HG03354 (cell line): ENCODE measurements around the gene ACACB.
"Not testable (repeated sequence)": the region's sequence is repeated elsewhere in the genome, so short reads cannot be mapped to it uniquely, and the experiment has no call there.

Experiments used
- ATAC-seq: cut with Tn5 transposase; IDR thresholded peaks from one replicate; pipeline ENCODE4 v1.9.1; 2021; ENCODE audit warnings: mild to moderate bottlenecking; ENCODE audit not compliant: unreplicated experiment, poor library complexity, severe bottlenecking

ACACB gene

DNA sequence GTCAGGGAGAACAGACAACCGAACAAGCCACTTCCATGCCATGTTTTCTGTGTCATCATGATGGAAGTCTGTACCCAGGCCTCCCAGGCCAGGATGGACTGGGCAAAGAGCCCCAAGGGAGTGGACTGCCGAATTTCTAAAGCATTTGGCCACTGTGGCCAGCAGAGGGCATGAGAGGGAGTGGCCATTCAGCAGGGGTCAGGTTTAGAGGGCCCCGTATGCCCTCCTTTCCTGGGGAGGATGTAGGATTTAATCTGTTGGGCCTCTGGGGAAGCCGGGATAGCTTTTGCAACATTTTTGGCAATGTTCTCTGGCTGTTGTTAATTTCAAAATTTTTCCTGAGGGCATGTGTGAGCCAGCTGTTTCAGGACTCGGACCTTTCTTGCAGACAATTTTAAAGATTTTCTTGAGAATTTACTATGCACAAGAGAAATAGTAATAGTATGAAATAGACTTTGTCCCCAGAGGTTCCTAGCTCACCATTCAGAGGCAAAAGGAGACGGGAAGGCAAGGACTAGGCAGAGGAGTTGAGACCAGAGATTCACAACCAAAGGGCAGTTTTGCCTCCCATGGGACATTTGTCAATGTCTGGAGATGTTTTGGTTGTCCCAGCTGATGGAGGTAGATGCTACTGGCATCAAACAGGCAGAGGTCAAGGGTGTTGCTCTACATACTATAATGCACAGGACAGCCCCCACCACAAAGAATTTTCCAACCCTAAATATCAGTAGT is 18.0 kb downstream of the ACACB start:
- no peak for ATAC-seq

DNA sequence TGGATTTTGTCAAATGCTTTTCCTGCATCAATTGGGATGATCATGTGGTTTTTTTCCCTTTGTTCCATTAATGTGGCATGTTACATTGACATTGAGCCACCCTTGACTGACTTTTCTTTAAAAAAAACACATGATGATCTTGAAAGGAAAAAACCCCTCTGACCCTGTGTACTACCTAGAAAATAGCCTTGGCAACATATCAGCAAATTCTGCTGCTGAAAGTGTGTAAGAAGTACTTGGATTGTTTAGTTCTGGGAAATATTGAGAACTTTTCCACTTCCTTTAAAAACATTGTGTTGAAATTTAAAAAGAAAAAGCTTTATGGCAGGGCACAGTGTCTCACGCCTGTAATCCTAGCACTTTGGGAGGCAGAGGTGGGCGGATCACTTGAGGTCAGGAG is 20.7 kb downstream of the ACACB start:
- ATAC-seq = no peak

DNA sequence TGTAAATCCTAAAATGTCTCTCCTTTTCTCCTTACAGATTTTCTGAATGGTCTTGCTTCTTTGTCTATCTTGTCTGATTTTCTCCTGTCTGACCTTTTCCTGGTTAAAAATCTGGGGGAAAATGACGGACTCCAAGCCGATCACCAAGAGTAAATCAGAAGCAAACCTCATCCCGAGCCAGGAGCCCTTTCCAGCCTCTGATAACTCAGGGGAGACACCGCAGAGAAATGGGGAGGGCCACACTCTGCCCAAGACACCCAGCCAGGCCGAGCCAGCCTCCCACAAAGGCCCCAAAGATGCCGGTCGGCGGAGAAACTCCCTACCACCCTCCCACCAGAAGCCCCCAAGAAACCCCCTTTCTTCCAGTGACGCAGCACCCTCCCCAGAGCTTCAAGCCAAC is 23.0 kb downstream of the ACACB start:
- no peak for ATAC-seq

GRCh38 chr12:109139791-109140190 is 23.4 kb downstream of the ACACB start:
- no peak for ATAC-seq

DNA sequence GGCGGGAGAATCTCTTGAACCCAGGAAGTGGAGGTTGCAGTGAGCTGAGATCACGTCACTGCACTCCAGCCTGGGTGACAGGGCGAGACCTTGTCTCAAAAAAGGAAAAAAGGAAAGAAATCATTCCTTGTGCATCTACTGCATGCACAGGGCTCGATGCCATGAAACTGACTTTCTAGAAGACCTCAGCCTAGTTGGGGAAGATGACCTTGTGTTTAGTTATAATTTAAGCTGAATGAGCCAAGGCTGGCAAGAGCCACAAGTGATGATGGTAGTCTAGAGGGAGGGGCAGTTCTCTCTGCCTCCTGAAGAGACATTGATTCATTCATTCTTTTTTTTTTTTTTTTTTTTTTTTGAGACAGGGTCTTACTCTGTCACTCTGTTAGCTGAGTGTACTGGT is 24.2 kb downstream of the ACACB start:
- ATAC-seq = no peak

DNA sequence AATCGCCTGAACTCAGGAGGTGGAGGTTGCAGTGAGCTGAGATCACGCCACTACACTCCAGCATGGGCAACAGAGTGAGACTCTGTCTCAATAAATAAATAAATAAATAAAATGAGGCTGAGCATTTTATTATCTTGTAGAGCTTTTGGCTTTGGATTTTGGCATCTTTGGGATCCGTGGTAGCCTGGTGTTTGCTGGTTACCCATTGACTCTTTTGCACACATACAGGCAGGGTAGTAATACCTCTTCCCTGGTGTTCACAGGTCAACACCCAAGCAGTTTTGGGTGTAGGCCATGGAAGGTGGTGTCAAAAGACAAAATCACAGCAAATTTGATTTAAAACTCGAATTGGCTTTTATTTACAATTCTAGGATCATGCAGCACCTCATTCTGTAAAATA is 27.8 kb downstream of the ACACB start:
- no peak for ATAC-seq

DNA sequence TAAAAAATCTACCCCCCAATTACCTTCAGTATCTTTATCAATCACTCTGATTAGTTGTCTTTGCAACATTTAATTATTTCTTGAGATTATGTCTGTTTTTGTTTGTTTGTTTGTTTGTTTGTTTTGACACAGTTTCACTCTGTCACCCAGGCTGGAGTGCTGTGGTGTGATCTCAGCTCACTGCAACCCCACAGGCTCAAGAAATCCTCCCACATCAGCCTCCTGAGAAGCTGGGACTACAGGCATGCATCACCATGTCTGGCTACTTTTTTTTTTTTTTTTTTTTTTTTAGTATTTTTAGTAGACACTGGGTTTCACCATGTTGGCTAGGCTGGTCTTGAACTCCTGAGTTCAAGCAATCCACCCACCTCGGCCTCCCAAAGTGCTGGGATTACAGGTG is 30.7 kb downstream of the ACACB start:
- not testable (repeated sequence) for ATAC-seq

DNA sequence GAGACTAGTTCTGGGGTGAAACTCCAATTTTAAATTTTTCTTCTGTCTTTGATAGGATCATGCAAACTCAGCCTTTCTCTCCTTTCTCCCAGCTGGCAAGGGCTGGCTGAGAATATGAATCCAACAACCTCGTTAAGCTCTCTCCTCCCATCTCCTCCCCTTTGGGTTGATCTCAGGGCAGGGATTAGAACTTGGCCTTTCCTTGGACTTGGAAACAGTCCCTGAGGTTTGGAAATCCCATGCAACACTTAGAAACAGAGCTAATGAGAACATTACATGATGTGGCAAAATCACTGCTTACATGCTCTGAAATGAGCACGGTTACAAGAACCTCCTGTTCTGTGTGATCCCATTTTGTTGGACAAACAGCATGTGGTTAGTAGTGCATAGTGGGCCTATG is 31.6 kb downstream of the ACACB start:
- ATAC-seq = no peak

GRCh38 chr12:109150124-109150640 is 33.8 kb downstream of the ACACB start:
- ATAC-seq = no peak

DNA sequence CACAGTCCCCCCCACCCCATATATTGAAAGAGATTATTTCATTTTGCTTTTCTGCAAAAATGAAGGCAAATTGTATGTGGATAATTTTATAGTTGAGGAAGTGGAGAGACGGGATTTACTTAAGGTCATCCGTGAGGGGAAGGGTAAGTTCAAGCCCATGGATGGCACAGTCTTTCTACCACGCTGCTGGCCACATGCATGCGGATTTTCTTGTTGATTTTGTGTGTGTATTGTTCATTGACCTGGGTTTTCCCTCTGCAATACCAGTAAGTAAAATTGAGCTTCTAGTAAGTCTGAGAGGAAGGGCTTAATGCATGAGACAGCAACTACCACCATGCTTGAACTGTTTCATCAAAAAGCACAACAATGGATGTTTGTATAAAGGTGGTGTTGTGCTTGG is 35.1 kb downstream of the ACACB start:
- no peak for ATAC-seq

DNA sequence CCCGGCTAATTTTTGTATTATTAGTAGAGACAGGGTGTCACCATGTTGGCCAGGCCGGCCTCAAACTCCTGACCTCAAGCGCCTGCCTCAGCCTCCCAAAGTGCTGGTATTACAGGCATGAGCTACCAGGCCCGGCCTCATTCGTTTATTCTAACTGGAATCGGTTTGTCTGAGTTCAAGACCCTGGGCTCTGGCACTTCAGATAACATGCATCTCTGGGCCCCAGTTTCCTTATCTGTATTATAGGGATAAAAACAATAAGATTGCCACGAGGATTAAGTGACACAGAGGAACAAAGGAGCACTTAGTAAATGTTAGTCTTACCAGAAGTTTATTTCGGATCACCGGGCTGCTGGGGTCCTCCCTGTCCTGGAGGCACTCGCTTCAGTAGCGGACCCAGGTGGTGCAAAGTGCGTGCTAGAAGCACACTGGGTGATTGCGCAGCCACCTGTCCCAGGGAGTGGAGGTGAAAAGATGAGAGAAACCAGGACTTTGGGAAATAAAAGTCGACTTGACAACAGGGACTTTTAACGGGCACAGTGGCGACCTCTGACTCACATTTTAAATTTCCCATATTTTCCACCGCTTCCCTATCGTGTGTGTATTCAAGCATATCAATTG is 37.5 kb downstream of the ACACB start:
- ATAC-seq = no peak

DNA sequence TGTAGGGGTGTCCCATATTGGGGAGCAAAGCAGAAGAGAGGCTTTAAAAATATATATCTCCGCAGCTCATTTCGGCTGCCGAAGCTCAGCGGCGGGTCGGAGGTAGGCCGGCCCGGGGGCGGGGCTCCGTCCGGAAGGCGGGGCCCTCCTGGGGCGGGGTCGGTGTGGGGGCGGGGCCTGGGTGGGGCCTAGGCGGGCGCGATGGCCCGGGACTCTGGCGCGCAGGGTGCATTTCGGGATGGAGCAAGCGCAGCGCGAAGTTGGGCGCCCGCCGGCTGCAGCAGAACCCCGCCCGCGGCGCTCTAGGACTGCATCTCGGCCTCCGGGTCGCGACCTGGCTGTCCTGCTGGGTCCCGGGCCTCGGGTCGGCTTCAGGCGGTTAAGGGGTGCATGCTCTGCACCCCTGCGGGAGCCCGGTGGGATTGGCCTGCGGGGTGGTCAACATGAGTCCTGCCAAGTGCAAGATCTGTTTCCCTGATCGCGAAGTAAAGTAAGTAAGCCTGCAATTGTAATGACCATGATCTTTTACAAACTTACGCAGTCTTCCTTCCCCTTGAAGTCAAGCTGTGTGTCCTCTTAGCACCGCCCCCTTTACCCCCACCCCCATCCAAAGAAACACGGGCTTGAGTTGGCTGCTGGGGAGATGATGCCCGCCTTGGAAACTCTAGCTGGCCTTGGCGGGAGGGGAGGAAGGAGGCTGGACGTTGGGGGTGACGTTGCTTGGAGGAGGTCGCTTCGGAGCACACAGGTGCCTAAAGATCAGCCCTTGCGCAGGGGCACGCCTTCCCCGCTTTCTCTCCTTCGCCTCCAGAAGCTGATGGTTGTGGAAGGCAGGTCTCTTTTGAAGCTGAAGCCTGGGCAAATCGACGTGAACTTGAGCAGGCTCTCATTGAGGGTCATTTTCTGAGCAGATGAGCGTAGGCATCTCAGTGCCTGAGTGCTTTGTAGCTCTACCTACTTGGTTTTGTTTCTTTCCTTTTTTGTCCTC is 38.4 kb downstream of the ACACB start:
- ATAC-seq = peak; percentile 89

- no peak for ATAC-seq
These were observed 39.6 kb downstream of the ACACB start for GRCh38 chr12:109156036-109156435.

GRCh38 chr12:109156586-109156985 is 40.2 kb downstream of the ACACB start:
- ATAC-seq = no peak

- ATAC-seq = no peak
These were observed 41.6 kb downstream of the ACACB start for GRCh38 chr12:109157986-109158385.

DNA sequence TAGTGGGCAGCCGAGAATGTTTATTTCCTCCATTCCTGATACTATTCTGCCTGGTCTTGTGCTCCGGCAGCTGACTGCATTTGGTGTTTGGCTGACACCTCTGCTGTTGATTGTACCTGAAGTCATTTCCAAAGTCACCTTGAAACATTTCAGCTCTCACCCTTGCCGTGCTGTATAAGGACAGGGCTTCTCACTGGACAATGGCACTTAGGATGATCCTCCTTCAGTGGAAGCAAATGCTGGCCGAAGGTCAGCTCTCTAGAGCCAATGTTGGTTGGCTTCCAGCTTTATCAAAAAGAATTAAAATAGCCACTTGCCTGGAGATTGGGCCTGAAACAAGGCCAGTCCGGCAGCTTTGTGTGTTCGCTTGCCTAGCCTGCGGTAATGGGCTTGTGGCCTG is 44.0 kb downstream of the ACACB start:
- ATAC-seq = no peak

- ATAC-seq = no peak
These were observed 44.5 kb downstream of the ACACB start for GRCh38 chr12:109160873-109161272.

DNA sequence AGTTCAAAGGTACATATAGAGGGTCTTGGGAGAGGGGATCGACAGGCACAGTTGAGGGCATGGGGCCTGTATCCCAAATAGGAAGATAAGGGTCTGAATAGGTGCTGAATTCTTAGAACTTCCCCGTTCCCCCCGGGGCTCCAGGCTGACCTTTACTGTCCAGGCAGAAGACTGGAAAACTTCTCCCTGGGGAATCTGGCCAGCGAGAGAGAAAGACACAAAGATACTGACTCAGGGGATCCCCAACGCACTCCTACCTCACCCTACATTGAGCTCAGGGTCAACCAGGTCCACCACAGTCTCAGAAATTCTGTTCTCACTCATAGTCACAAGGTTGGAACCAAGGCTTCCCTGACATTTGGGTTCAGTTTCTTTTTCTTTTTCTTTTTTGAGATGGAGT is 46.2 kb downstream of the ACACB start:
- ATAC-seq = no peak

DNA sequence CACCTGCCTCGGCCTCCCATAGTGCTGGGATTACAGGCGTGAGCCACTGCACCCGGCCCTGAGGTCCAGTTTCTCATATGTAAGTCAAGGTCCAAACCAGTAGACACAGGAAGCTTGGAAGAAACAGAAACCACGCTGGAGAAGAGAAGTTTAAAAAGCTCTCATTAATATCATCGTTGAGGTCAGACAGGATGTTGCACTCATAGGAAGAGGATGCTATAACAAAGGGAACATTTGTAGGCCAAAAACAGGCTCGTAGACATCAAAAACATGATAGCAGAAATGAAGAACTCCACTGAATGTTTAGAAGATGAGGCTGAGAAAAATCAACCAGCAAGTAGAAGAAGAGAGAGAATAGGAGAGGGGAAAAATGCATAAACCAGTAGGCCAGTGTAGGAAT is 46.8 kb downstream of the ACACB start:
- no peak for ATAC-seq

DNA sequence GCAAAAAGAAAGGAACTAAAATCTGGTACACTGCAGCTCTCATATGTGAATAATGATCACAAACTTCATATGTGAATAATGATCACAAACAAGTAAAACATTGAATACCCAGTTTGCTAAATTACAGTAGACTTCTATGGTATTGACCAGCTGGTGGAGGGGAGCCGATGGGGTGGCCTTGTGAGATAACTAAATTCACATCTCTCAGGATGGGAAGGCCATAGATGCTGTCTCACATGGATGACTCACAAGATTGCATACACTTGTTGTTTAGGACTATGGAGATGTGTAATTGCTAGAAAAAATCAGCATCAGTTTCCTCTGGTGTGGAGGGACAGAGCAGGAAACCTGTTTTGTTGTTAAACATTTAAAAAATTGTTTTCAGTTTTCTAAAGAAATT is 49.2 kb downstream of the ACACB start:
- ATAC-seq = no peak
